ENCODE data around the gene C11orf97.

DNA sequence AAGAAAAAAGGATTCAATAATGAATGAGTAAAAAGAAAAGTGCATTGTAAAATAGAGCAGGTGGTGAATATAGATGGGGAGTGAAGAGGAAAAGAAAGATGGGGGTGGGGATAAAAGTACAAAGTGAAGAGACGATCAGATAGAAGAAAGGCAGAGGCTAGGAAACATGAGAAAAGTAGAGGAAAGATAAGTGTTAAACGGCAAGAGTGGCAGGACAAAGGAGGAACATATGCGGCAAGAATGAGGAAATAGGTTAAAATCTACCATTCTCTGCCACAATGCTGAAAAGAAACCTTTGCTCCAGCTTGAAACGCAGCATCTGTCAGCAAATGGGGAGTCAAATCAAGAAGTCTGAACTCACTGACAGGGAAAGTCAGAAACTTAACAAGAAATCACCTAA lies 38.3 kb downstream of the C11orf97 start:
- TF ChIP-seq, protein P1, sequence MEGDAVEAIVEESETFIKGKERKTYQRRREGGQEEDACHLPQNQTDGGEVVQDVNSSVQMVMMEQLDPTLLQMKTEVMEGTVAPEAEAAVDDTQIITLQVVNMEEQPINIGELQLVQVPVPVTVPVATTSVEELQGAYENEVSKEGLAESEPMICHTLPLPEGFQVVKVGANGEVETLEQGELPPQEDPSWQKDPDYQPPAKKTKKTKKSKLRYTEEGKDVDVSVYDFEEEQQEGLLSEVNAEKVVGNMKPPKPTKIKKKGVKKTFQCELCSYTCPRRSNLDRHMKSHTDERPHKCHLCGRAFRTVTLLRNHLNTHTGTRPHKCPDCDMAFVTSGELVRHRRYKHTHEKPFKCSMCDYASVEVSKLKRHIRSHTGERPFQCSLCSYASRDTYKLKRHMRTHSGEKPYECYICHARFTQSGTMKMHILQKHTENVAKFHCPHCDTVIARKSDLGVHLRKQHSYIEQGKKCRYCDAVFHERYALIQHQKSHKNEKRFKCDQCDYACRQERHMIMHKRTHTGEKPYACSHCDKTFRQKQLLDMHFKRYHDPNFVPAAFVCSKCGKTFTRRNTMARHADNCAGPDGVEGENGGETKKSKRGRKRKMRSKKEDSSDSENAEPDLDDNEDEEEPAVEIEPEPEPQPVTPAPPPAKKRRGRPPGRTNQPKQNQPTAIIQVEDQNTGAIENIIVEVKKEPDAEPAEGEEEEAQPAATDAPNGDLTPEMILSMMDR (IDR thresholded peaks at IDR 0.05; ENCODE audit: insufficient read depth, low read depth, low read length), result no peak
- TF ChIP-seq EZH2 (IDR thresholded peaks at IDR 0.05; ENCODE audit: insufficient read depth, low read length), result no peak

Measured in astrocyte (in vitro differentiated cells and primary cell).